Uterus (tissue), 2 donors: ENCODE data around the gene OPRM1.

Source experiments
- CTCF ChIP-seq, 4 experiments: fragments of 200-600 bp in 2 of 4; fragments of 450-650 bp in 2 of 4; sonication (generic) in 2 of 4; IDR thresholded peaks; one replicate each; pipeline ENCODE4 v1.5.1; 2016 to 2019; ENCODE audit warnings: antibody characterized with exemption in 4 of 4, mild to moderate bottlenecking in 2 of 4, moderate library complexity in 1 of 4
- POLR2A ChIP-seq, 2 donors: fragments of 450-650 bp; IDR thresholded peaks; one replicate each; pipeline ENCODE4 v1.6.1; 2016; ENCODE audit warnings: antibody characterized with exemption in 2 of 2, mild to moderate bottlenecking in 1 of 2, moderate library complexity in 1 of 2

DNA sequence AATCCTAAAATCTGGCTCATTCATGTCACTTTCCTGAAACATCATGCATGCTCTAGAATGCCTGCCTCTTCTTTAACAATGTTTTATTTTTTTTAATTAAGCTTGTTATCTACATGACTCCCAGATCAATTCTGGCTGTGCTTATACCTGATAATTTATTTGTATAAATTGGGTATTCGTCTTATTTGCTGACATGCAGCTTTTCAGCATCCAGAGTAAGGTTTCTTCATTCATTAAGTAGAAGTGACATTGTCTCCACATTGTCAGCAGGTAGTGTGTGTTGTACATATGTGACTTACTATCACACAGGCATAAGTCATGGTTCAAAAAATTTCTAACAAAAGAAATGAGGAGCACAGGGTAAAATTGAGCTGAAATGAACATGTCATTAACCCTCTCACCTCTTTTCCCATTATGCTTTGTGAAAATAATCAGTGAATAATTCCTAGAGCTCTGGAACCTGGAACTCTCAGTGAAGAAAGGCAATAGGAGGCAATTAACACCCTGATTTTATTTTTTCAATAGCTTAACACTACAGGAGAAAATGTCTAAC is 157.4 kb downstream of the OPRM1 start:
- TF ChIP-seq POLR2A (IDR thresholded peaks at IDR 0.05) (no peak), CTCF (IDR thresholded peaks at IDR 0.05) (no peak)
